Measurements from ENCODE around the gene POLR1A. TPM values are rescaled to one million over a fixed set of nuclear protein-coding genes. Genes with fewer than 3 reads are reported as not detected.
A peak's percentile ranks its signal among the peaks of the same experiment; 100 is the strongest.

Gene POLR1A
- total and polyA plus RNA-seq, 2 of the 13 experiments (the other 11 are each of a cell fraction or from before 2014, with no cell fraction given), result 7.2 to 39.9 TPM

DNA sequence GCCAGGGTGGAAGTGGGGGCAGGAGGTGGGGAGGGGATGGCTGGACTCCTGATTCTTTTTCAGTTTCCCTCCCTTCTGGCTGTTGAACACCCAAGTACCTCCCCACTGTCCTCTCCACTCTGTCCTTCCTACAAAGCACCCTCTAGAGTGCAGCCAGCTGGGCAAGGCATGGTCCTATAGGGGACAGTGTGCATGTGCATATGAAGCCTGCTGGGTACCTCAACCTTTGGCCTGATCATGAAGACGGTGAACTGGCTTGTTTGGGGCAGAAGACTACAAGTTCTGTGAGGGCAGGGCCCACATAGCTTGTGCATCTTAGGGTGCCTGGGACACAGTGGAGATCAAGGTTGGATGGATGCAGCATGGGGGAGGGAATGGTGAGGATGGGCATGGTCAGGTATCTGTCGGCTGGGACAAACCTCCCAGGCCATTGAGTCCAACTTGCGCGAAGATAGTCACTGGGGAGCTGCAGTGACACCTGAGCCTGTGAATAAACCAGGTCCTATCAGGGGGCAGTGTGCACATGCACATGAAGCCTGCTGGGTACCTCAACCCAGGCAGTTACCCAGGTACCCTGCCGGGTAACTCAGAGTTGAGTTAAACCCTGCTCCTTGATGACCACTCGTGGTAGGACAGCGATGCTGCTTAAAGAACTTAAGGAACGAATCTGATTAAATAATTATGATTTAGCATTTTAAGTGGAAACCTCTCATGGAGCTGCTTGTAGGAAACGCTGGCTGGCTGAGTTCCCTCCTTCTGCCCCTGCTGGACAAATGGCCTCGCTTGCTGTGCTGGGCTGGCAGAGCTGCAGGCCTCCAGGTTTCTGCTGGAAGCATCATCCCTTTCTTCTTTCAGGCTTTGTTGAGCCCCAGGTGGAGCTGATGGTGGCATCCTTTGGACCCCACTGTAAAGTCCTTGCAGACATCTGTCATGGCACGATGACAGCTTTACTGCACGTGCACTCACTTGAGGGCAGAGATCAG lies 84.0 kb downstream of the POLR1A start (continued):
- TF ChIP-seq PTBP1 (IDR thresholded peaks at IDR 0.05; ENCODE audit: low read depth, low read length, poor library complexity, severe bottlenecking) (no peak), ZC3H13 (CRISPR knock-in tag; IDR thresholded peaks at IDR 0.05) (peak; percentile 84; the same call in 1 of the 2 replicates), ATF7-NPFF (CRISPR knock-in tag; IDR thresholded peaks at IDR 0.05; ENCODE audit: low read depth) (no peak), RBM22 (optimal IDR thresholded peaks at IDR 0.05; ENCODE audit: low read length) (peak; percentile 20), ZBTB1 (CRISPR knock-in tag; IDR thresholded peaks at IDR 0.05; ENCODE audit: borderline replicate concordance) (no peak), ZMAT3 (CRISPR knock-in tag; conservative IDR thresholded peaks at IDR 0.05) (no peak), ATAD3A (CRISPR knock-in tag; IDR thresholded peaks at IDR 0.05) (no peak), TMF1 (CRISPR knock-in tag; IDR thresholded peaks at IDR 0.05; ENCODE audit: low read depth) (no peak), ZNF605 (CRISPR knock-in tag; IDR thresholded peaks at IDR 0.05) (no peak), NFIC (IDR thresholded peaks at IDR 0.05; ENCODE audit: low read length) (no peak), SRSF9 (IDR thresholded peaks at IDR 0.05; ENCODE audit: borderline replicate concordance, insufficient read depth, low read depth, low read length, poor library complexity, severe bottlenecking) (no peak), NFKB2 (CRISPR knock-in tag; IDR thresholded peaks at IDR 0.05; ENCODE audit: borderline replicate concordance) (no peak), CBFB (CRISPR knock-in tag; IDR thresholded peaks at IDR 0.05) (no peak), ZFP41 (CRISPR knock-in tag; IDR thresholded peaks at IDR 0.05; ENCODE audit: borderline replicate concordance) (no peak), POLR2G (IDR thresholded peaks at IDR 0.05; ENCODE audit: low read depth, low read length) (peak; percentile 48; the same call in 1 of the 2 replicates), ZNF3 (CRISPR knock-in tag; IDR thresholded peaks at IDR 0.05) (no peak), PCBP1 (IDR thresholded peaks at IDR 0.05; ENCODE audit: borderline replicate concordance, low read depth, low read length) (no peak), SMAD1 (CRISPR knock-in tag; IDR thresholded peaks at IDR 0.05; ENCODE audit: borderline replicate concordance, low read depth) (0 out of 2 replicates have a peak, but pooled peaks have one; percentile 28), ATF1 (CRISPR knock-in tag; IDR thresholded peaks at IDR 0.05) (no peak)
- TF ChIP-seq, protein P1, sequence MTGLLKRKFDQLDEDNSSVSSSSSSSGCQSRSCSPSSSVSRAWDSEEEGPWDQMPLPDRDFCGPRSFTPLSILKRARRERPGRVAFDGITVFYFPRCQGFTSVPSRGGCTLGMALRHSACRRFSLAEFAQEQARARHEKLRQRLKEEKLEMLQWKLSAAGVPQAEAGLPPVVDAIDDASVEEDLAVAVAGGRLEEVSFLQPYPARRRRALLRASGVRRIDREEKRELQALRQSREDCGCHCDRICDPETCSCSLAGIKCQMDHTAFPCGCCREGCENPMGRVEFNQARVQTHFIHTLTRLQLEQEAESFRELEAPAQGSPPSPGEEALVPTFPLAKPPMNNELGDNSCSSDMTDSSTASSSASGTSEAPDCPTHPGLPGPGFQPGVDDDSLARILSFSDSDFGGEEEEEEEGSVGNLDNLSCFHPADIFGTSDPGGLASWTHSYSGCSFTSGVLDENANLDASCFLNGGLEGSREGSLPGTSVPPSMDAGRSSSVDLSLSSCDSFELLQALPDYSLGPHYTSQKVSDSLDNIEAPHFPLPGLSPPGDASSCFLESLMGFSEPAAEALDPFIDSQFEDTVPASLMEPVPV (CRISPR knock-in tag; IDR thresholded peaks at IDR 0.05), result no peak
- TF ChIP-seq, protein P2, sequence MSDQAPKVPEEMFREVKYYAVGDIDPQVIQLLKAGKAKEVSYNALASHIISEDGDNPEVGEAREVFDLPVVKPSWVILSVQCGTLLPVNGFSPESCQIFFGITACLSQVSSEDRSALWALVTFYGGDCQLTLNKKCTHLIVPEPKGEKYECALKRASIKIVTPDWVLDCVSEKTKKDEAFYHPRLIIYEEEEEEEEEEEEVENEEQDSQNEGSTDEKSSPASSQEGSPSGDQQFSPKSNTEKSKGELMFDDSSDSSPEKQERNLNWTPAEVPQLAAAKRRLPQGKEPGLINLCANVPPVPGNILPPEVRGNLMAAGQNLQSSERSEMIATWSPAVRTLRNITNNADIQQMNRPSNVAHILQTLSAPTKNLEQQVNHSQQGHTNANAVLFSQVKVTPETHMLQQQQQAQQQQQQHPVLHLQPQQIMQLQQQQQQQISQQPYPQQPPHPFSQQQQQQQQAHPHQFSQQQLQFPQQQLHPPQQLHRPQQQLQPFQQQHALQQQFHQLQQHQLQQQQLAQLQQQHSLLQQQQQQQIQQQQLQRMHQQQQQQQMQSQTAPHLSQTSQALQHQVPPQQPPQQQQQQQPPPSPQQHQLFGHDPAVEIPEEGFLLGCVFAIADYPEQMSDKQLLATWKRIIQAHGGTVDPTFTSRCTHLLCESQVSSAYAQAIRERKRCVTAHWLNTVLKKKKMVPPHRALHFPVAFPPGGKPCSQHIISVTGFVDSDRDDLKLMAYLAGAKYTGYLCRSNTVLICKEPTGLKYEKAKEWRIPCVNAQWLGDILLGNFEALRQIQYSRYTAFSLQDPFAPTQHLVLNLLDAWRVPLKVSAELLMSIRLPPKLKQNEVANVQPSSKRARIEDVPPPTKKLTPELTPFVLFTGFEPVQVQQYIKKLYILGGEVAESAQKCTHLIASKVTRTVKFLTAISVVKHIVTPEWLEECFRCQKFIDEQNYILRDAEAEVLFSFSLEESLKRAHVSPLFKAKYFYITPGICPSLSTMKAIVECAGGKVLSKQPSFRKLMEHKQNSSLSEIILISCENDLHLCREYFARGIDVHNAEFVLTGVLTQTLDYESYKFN (CRISPR knock-in tag; conservative IDR thresholded peaks at IDR 0.05), result no peak
- TF ChIP-seq, protein P3, sequence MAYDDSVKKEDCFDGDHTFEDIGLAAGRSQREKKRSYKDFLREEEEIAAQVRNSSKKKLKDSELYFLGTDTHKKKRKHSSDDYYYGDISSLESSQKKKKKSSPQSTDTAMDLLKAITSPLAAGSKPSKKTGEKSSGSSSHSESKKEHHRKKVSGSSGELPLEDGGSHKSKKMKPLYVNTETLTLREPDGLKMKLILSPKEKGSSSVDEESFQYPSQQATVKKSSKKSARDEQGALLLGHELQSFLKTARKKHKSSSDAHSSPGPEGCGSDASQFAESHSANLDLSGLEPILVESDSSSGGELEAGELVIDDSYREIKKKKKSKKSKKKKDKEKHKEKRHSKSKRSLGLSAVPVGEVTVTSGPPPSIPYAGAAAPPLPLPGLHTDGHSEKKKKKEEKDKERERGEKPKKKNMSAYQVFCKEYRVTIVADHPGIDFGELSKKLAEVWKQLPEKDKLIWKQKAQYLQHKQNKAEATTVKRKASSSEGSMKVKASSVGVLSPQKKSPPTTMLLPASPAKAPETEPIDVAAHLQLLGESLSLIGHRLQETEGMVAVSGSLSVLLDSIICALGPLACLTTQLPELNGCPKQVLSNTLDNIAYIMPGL (CRISPR knock-in tag; IDR thresholded peaks at IDR 0.05; ENCODE audit: borderline replicate concordance in 1 of 2, low read depth in 1 of 2), result no peak
